Measurements from ENCODE around the gene PSMC3IP.

DNA sequence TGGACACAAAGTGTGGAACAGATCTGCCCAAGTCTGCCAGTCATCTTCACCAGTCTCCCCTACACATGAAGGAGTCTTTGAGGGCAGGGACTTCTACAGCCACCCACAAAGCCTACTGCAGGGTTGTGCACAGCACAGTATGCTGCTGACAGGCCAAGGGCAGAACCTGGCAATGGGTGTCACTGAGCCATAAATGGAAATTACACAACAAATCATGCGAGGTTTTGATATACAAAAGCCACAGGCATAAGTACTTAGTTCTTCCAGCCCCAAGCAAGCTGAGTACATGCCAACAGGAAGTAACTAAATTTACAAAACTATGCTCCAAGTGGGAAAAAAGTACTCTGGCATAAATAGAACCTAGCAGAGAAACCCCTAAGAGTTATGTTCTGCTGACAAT is 7.8 kb upstream of the PSMC3IP start:
- TF ChIP-seq, protein P1, sequence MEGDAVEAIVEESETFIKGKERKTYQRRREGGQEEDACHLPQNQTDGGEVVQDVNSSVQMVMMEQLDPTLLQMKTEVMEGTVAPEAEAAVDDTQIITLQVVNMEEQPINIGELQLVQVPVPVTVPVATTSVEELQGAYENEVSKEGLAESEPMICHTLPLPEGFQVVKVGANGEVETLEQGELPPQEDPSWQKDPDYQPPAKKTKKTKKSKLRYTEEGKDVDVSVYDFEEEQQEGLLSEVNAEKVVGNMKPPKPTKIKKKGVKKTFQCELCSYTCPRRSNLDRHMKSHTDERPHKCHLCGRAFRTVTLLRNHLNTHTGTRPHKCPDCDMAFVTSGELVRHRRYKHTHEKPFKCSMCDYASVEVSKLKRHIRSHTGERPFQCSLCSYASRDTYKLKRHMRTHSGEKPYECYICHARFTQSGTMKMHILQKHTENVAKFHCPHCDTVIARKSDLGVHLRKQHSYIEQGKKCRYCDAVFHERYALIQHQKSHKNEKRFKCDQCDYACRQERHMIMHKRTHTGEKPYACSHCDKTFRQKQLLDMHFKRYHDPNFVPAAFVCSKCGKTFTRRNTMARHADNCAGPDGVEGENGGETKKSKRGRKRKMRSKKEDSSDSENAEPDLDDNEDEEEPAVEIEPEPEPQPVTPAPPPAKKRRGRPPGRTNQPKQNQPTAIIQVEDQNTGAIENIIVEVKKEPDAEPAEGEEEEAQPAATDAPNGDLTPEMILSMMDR (IDR thresholded peaks at IDR 0.05 in 8 of 11, conservative IDR thresholded peaks at IDR 0.05 in 3 of 11) = no peak
- TF ChIP-seq POLR2AphosphoS5 (IDR thresholded peaks at IDR 0.05) = no peak
- no peak for TF ChIP-seq POLR2A (IDR thresholded peaks at IDR 0.05)
